ENCODE results near the gene SEMA4C. TPM values are rescaled to one million over a fixed set of nuclear protein-coding genes. Genes with fewer than 3 reads are reported as not detected.
A peak's percentile ranks its signal among the peaks of the same experiment; 100 is the strongest.

SEMA4C gene
- polyA plus RNA-seq, 3 donors = 0.08 to 5.7 (median 0.21) TPM

DNA sequence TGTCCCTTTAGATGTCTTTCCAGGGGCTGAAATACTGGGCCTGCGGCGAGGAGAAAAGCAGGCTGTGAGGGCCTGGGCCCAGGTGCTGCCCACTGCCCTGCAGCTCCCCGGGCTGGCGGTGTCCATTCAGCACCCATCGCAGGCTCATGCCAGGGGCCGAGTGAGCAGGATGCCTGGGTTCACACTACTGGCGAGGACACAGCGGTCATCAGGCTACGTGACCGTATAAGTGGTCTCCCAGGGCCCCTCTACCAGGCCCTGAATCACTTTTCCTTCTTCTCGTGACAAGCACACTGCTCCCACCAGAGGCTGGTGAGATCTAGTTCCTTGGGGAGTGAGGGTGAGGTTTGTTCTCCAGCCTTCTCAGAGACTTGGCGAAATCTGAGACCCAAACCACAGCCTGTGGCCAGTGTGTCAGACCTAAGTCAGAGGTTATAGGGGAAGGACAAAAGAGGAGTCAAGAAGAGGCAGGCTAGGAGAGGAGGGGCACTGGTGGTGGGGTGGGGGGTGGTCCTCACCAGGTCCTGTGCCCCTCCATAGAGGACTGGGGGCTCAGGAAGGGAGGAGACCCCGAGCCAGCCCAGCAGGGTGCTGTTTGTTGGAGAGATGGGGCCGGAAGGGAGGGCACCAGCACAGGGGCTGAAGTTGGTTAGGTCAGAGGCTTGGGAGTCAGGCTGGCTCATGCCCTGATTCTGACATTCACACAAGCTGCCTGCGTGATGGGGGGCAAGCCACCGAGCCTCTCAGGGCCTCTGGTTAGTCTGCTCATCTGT, 6.6 kb upstream of the SEMA4C start:
- peaks cover 20% of the 10 kb centered on the region in 2 donors for H3K4me1 ChIP-seq (ENCODE audit: control insufficient read depth in 1 of 2, insufficient read depth in 2 of 2, low read length in 2 of 2)
- no peak overlapping the region for H3K4me2 ChIP-seq (replicated peaks; ENCODE audit: extremely low read depth, low read length, poor library complexity, severe bottlenecking)
- no peak overlapping the region for H3K27ac ChIP-seq (ENCODE audit: low read depth in 1 of 2, low read length in 2 of 2)

DNA sequence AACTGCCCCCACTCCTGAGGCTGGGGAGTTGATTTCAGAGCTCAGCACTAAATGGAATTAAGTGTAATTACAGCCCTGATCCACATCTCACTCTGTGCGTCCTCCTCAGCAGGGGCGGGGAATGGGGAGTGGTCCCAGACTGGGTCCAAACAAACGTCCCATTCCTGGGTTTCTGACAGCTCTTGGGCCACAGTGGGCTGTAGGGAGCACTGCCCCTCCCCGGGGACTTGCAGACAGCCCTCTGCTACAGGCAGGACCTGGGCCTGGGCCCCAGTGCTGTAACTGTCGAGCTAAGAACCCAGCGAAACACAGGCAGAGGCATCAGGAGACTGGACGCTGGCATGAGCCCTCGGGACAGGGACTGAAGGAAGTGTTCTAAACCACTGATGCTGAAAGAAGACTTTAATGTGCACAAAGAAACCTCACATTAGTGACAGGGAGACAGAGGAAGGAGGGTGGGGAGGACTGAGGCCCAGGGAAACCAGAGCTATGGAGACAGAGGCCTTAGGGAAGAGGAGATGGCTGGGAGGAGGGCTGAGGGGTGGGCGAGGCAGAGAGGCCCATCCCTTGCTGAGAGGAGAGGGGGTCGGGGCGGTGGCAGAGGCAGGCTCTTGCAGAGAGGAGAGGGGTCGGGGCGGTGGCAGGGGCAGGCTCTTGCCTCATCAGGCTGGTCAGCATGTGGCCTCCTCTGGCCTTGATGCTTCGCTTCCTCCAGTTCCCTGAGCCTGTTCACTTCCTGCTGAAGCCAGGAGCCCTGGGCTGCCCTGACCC, 5.8 kb upstream of the SEMA4C start:
- Histone ChIP-seq H3K27me3 (ENCODE audit: control insufficient read depth in 2 of 2, insufficient read depth in 2 of 2, low read length in 2 of 2) (peaks cover 20 to 93% of the 10 kb centered on the region in 2 donors), H3K4me2 (replicated peaks; ENCODE audit: extremely low read depth, low read length, poor library complexity, severe bottlenecking) (no peak overlapping the region), H3K27ac (ENCODE audit: low read depth in 1 of 2, low read length in 2 of 2) (no peak overlapping the region), H3K36me3 (replicated peaks in 1 of 2; ENCODE audit: control insufficient read depth in 1 of 2, insufficient read depth in 2 of 2, low read length in 2 of 2) (no peaks in the 10 kb centered on the region), H3K4me1 (ENCODE audit: control insufficient read depth in 1 of 2, insufficient read depth in 2 of 2, low read length in 2 of 2) (peaks cover 21 to 23% of the 10 kb centered on the region in 2 donors), H2AFZ (ENCODE audit: insufficient read depth, low read depth, low read length, poor library complexity, severe bottlenecking) (no peak overlapping the region), H4K20me1 (ENCODE audit: insufficient read depth, low read length) (no peaks in the 10 kb centered on the region), H3K9ac (ENCODE audit: insufficient read depth, low read length, poor library complexity, severe bottlenecking) (no peak overlapping the region), H3K9me3 (replicated peaks in 1 of 2; ENCODE audit: control insufficient read depth in 1 of 2, insufficient read depth in 1 of 2, low read length in 2 of 2) (peaks cover 0 to 7% of the 10 kb centered on the region in 2 donors), H3K4me3 (replicated peaks in 1 of 3; ENCODE audit: low read depth in 2 of 3, low read length in 3 of 3) (no peak overlapping the region), H3K79me2 (ENCODE audit: insufficient read depth, low read length) (no peaks in the 10 kb centered on the region)
- intact Hi-C loops (cut with micrococcal nuclease) = no loop called here
- H3K36me3 Mint-ChIP-seq = peaks cover 0 to 2% of the 10 kb centered on the region in 2 donors
- H3K9me3 Mint-ChIP-seq = peaks cover 0 to 14% (median 0%) of the 10 kb centered on the region in 7 donors
- TF ChIP-seq, protein P1, sequence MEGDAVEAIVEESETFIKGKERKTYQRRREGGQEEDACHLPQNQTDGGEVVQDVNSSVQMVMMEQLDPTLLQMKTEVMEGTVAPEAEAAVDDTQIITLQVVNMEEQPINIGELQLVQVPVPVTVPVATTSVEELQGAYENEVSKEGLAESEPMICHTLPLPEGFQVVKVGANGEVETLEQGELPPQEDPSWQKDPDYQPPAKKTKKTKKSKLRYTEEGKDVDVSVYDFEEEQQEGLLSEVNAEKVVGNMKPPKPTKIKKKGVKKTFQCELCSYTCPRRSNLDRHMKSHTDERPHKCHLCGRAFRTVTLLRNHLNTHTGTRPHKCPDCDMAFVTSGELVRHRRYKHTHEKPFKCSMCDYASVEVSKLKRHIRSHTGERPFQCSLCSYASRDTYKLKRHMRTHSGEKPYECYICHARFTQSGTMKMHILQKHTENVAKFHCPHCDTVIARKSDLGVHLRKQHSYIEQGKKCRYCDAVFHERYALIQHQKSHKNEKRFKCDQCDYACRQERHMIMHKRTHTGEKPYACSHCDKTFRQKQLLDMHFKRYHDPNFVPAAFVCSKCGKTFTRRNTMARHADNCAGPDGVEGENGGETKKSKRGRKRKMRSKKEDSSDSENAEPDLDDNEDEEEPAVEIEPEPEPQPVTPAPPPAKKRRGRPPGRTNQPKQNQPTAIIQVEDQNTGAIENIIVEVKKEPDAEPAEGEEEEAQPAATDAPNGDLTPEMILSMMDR (IDR thresholded peaks at IDR 0.05) = no peak
- peak overlapping the region in 1 of 2 donors; percentile 83 for H3K4me3 Mint-ChIP-seq
- WGBS (ENCODE audit: insufficient coverage) = 84% methylated on average over 13 of the region's 14 CpGs
- peak in 1 of 3 donors; percentile 54 for DNase-seq
- H3K4me1 Mint-ChIP-seq = peaks cover 30% of the 10 kb centered on the region
- peaks cover 62 to 97% (median 84%) of the 10 kb centered on the region in 3 donors for H3K27me3 Mint-ChIP-seq (ENCODE audit: low read depth in 3 of 3)
- H3K27ac Mint-ChIP-seq = peak overlapping the region in 1 of 7 donors; percentile 73

More for the DNA sequence above, 6.6 kb upstream of the SEMA4C start:
- no peaks in the 10 kb centered on the region for H4K20me1 ChIP-seq (ENCODE audit: insufficient read depth, low read length)
- Mint-ChIP-seq H3K4me3 (peak overlapping the region in 1 of 2 donors; percentile 59), H3K9me3 (peaks cover 0 to 15% (median 0%) of the 10 kb centered on the region in 7 donors), H3K36me3 (no peaks in the 10 kb centered on the region), H3K27me3 (ENCODE audit: low read depth in 3 of 3) (peaks cover 61 to 97% (median 80%) of the 10 kb centered on the region in 3 donors), H3K4me1 (peaks cover 27% of the 10 kb centered on the region), H3K27ac (no peak overlapping the region)
- H3K9me3 ChIP-seq (replicated peaks in 1 of 2; ENCODE audit: control insufficient read depth in 1 of 2, insufficient read depth in 1 of 2, low read length in 2 of 2) = no peaks in the 10 kb centered on the region
- peaks cover 13 to 93% of the 10 kb centered on the region in 2 donors for H3K27me3 ChIP-seq (ENCODE audit: control insufficient read depth in 2 of 2, insufficient read depth in 2 of 2, low read length in 2 of 2)
- TF ChIP-seq, protein P1 (IDR thresholded peaks at IDR 0.05) = no peak
- no peaks in the 10 kb centered on the region for H3K36me3 ChIP-seq (replicated peaks in 1 of 2; ENCODE audit: control insufficient read depth in 1 of 2, insufficient read depth in 2 of 2, low read length in 2 of 2)
- no peak overlapping the region for H2AFZ ChIP-seq (ENCODE audit: insufficient read depth, low read depth, low read length, poor library complexity, severe bottlenecking)
- DNase-seq = peak in 1 of 3 donors; percentile 44
- intact Hi-C loops (cut with micrococcal nuclease) = no loop called here
- H3K9ac ChIP-seq (ENCODE audit: insufficient read depth, low read length, poor library complexity, severe bottlenecking) = no peak overlapping the region
- no peaks in the 10 kb centered on the region for H3K79me2 ChIP-seq (ENCODE audit: insufficient read depth, low read length)
- no peak overlapping the region for H3K4me3 ChIP-seq (replicated peaks in 1 of 3; ENCODE audit: low read depth in 2 of 3, low read length in 3 of 3)
- WGBS (ENCODE audit: insufficient coverage) = 97% methylated on average over 12 of the region's 16 CpGs

Data from CD14-positive monocyte (primary cell).